GM21360 (cell line): ENCODE data around the gene MUC5B.
"Not testable (repeated sequence)": the region's sequence is repeated elsewhere in the genome, so short reads cannot be mapped to it uniquely, and the experiment has no call there.

Experiments
- ATAC-seq: cut with Tn5 transposase; IDR thresholded peaks from one replicate; pipeline ENCODE4 v1.9.1; 2021; ENCODE audit warnings: mild to moderate bottlenecking, moderate library complexity; ENCODE audit not compliant: unreplicated experiment

The MUC5B gene

GRCh38 chr11:1261241-1262071 is 38.6 kb downstream of the MUC5B start:
- no peak for ATAC-seq

DNA sequence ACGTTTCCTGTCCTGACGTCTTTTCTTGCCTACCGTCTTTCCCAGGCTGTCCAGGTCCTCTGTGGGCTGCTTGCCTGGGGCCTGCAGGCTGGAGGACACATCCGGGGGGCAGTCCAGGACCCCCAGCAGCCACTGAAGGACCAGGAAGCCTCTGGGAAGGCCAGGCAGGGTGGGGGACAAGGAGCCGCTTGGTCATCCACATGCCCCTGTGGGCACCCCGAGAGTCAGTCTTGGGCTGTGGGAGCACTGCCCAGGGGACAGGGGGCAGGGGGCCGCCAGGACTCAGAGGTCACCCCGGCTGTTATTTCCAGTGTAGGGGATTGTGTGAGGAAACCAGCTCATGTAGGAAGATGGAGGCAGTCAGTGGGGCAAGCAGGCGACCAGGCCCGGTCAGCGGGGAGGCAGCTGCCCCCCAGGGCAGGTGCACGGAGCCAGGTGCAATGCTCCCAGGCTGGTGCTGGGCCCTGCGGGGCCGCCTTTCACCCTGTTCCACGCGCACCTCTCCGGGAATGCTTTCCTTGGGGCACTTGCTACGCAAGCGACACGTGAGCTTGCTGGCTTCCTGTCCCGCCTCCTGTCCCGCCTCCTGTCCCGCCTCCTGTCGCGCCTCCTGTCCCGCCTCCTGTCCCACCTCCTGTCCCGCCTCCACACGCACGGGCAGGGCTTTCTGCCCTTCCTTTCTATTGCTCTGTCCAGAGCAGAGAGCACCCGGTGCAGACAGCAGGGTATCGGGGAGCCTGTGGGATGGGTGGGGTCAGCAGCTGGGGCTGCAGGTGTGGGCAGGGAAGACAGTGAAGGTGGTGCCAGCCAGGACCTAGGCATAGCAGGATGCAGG is 39.5 kb downstream of the MUC5B start:
- peak; percentile 77 for ATAC-seq

GRCh38 chr11:1263010-1263409 is 40.1 kb downstream of the MUC5B start:
- no peak for ATAC-seq

GRCh38 chr11:1264444-1264843 is 41.6 kb downstream of the MUC5B start:
- ATAC-seq, result not testable (repeated sequence)

DNA sequence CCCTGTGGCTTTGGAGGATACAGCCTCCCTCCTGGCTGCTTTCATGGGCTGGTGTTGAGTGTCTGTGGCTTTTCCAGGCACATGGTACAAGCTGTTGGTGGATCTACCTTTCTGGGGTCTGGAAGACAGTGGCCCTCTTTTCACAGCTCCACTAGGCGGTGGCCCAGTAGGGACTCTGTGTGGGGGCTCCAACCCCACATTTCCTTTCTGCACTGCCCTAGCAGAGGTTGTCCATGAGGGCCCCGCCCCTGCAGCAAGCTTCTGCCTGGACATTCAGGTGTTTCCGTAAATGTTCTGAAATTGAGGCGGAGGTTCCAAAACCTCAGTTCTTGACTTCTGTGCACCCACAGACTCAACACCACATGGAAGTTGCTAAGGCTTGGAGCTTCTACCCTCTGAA is 42.6 kb downstream of the MUC5B start:
- not testable (repeated sequence) for ATAC-seq

- not testable (repeated sequence) for ATAC-seq
Observed at GRCh38 chr11:1266976-1267375, 44.1 kb downstream of the MUC5B start.

DNA sequence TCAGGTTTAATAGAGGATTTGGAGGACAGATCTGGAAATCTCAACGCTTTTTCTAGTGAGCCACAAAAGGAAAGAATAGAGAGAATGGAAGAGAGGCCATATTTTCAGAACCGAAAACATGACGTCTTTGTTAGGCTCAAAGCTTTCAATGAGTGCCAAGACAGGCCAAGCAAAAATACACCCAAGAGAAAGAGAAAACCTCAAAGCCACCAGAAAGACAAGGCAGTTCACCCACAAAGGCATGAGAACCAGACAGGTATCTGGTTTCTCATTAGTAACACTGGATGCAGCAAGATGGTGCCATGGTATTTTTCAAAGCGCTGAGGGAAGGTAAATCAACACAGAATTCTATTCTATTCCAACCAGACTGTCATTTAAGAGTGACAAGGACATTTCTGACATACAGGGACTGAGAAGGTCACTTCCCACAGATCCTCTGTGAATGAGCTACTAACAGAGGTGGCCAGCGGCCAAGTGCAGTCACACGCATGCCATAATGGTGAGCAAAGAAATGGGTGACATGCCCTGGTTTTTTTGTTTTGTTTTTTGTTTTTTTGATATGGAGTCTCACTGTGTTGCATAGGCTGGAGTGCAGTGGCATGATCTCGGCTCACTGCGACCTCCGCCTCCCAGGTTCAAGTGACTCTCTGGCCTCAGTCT is 44.7 kb downstream of the MUC5B start:
- ATAC-seq, result no peak

DNA sequence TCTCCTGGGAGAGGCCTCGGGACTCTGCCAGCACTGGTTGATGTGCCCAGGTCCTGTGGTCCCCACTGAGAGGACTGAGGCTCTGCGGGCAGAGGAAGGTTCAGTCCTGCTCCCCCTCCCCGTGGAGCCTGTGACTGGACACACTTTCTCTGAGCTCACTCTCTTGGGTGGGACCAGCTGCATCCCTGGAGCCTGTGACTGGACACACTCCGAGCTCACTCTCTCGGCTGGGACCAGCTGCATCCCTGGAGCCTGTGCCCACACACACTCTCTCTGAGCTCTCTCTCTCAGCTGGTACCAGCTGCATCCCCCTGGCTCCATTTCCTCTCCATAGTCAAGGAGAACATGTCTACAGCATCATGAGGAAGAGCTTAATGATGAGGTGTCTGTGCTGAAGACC is 47.1 kb downstream of the MUC5B start:
- ATAC-seq, result no peak

DNA sequence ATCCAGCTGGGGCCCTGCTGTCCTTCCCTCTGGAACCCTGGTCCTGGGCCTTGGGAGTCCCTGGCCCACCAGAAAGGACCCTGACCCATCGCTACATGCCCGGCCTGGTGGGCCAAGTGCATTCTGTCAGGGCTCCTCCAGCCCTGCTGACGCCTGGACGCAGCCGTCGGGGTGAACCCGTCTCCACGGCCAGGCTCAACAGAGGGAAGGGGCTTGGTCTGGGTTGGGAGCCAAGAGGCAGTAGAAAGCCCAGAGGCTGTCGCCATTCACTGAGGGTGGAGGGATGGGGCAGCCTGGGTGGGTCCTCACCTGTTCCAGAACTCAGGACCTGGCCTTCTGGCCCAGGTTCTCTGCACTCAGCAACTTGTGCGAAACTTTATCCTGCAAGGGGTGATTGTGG is 47.6 kb downstream of the MUC5B start:
- ATAC-seq, result no peak

GRCh38 chr11:1271002-1271401 is 48.1 kb downstream of the MUC5B start:
- no peak for ATAC-seq

- ATAC-seq, result no peak
Observed at GRCh38 chr11:1271406-1271805, 48.5 kb downstream of the MUC5B start.

DNA sequence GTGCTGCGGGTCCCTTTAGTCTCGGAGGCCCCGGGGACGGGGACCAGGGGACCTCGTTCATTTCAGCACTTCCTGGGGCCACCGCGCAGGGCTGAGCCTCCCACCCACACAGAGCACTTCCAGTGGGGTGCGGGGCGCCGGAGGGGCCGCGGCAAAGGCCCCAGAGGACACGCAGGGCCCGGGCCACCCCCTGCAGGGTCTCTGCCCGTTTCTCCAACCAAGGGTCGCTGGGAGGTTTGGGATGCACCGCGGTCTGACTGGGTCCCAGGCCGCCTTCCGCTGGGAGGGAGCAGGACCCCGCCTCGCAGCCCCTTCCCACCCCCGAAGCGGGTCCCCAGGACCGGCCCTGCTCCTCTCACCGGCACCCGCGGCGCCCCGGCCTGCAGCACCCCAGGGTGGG is 49.1 kb downstream of the MUC5B start:
- no peak for ATAC-seq

DNA sequence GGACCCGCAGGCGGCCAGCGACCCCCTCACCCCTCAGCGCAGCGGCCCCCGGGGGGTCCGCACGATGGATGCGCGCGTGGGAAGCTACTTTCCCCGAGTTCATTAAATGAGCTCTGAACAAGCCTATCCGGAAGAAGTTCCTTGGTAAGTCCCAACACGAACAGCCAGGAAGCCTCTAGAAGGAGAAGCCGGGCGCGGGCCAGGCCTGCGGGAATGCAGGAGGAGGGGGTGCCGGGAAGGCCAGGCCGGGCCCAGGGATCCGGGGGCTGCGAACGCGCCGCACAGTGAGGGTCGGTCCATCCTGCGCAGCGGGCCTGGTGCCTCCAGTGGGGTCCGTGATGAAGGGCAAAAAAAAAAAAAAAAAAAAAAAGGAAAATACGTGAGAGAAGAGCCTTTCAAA is 49.7 kb downstream of the MUC5B start:
- ATAC-seq, result no peak

GRCh38 chr11:1274501-1274900 is 51.6 kb downstream of the MUC5B start:
- ATAC-seq, result no peak

DNA sequence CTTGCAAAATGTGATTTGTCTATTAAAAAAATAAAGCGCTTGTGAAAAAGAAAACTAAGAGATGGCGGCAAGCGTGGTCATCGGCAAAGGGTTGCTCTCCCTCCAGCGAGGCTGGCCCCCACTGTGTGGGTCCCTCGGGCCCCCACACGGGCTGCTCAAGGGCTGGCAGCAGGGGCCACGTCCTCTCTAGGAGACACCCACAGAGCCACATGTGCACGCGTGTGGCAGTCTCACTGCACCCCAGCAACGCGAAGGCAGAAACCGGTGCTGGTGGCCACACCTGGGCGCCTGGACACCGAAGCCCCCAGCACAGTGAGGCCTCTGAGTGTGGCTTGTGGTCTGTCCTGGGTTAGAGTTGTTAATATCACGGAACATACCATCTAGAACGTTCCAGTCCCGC is 52.2 kb downstream of the MUC5B start:
- no peak for ATAC-seq

DNA sequence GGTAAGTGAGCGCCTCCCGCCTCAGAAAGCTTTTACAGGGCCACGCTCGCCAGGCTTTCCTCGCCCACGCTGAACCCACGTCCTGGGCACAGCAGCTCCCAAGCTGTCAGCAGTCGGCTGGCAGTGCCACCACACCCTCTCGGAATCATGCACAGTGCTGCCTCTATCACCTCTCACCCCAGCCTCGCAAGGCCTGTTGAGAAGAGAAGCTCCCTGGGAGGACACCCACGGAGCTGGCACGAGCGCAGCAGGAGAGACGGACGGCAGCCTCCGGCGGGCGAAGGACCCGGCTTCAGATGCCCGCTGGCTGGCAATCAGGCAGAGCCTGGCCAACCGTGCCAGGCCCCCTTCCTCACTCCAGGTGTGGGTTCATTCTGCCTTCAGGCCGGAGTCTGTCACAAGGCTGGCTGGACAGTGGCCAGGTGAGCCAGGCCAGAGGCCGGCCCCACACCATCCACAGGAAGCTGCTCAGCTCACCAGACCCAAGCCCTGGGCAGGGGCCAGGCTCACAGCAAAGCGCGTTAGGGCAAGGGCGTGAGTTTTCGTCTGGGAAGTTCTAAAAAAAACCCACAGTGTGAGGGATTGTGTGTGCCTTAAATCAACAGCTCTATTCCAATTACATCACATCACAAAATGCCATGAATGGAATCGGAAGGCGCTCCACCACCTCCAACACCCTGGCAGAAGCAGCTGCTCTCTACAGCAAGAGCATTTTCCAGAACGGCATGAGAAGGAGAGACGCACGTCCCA is 53.4 kb downstream of the MUC5B start:
- no peak for ATAC-seq

DNA sequence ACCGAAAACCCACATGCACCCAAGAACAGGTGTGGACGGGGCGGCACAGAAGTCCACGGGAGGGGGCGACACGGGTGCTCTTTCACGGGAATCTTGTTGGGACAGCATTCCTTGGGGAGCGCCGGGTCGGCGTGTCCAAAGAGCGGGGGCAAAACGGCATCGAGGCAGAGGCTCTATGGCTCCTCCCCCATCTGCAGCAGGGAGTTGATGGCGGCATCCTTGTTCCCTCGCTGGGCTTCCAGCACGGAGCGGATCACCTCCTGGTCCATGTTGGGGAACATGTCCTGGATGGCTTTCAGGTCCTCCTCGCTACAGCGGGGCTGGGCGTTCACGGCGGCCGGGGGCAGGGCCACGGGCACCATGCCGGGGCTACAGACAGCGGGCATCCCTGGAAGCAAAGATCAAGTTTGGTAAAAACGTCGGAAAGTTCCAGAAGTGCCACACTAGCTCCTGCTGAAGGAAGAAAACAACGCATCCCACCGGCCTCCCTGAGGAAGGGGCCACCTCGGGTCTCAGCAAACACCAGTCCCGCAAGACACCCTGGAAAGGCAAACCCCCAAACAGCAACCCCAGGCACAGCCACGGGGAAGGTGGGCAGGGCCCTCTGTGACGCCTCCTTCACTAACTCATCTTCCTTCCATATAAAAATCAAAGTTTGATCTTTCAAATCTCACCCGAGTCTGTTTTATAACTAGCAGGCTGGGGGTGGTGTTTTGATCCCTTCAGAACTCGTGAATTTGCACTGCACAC is 54.2 kb downstream of the MUC5B start:
- no peak for ATAC-seq

- no peak for ATAC-seq
Observed at GRCh38 chr11:1277936-1278512, 55.2 kb downstream of the MUC5B start.

- ATAC-seq, result no peak
Observed at GRCh38 chr11:1278766-1279673, 56.2 kb downstream of the MUC5B start.
